Endodermal cell (in vitro differentiated cells): Measurements from ENCODE around the gene DHX30. TPM values are rescaled to one million over a fixed set of nuclear protein-coding genes. Genes with fewer than 3 reads are reported as not detected.

Experiments
- DNase-seq: peaks from one replicate; pipeline ENCODE4 v3.0.0-alpha.2; 2017
- H3K27ac ChIP-seq: 2 replicates; pipeline ENCODE4 v1.5.1; 2013; ENCODE audit warnings: mild to moderate bottlenecking, low read depth, low read length, moderate library complexity
- H3K27me3 ChIP-seq: 2 replicates; pipeline ENCODE4 v1.6.1; 2013; ENCODE audit warnings: mild to moderate bottlenecking, low read length, moderate library complexity; ENCODE audit not compliant: insufficient read depth, control insufficient read depth, poor library complexity, severe bottlenecking
- H3K36me3 ChIP-seq: 2 replicates; pipeline ENCODE4 v1.7.0; 2013; ENCODE audit warnings: mild to moderate bottlenecking, low read length, moderate library complexity; ENCODE audit not compliant: control insufficient read depth, insufficient read depth
- H3K4me1 ChIP-seq: one replicate; pipeline ENCODE4 v1.7.0; 2013; ENCODE audit warnings: low read length; ENCODE audit not compliant: control insufficient read depth, insufficient read depth
- H3K4me3 ChIP-seq: 2 replicates; pipeline ENCODE4 v1.5.1; 2013; ENCODE audit warnings: mild to moderate bottlenecking, low read length, moderate library complexity
- H3K9ac ChIP-seq: 2 replicates; pipeline ENCODE4 v1.6.1; 2013; ENCODE audit warnings: mild to moderate bottlenecking, low read length, moderate library complexity; ENCODE audit not compliant: poor library complexity, severe bottlenecking; ENCODE audit errors: extremely low read depth
- H3K9me3 ChIP-seq: 2 replicates; pipeline ENCODE4 v1.6.1; 2013; ENCODE audit warnings: mild to moderate bottlenecking, low read length, moderate library complexity; ENCODE audit not compliant: control insufficient read depth
- H3K27ac Mint-ChIP-seq: 2 replicates; pipeline ENCODE4 v1.8.0; 2020; ENCODE audit warnings: mixed read lengths
- H3K27me3 Mint-ChIP-seq: 2 replicates; pipeline ENCODE4 v1.8.0; 2021; ENCODE audit warnings: mild to moderate bottlenecking, mixed read lengths; ENCODE audit not compliant: insufficient read depth
- H3K36me3 Mint-ChIP-seq: 2 replicates; pipeline ENCODE4 v1.8.0; 2020; ENCODE audit warnings: low read depth, mixed read lengths
- H3K4me1 Mint-ChIP-seq: 2 replicates; pipeline ENCODE4 v1.8.0; 2020; ENCODE audit warnings: mixed read lengths
- H3K4me3 Mint-ChIP-seq: 2 replicates; pipeline ENCODE4 v1.8.0; 2020; ENCODE audit warnings: mild to moderate bottlenecking, moderate library complexity, mixed read lengths
- H3K9me3 Mint-ChIP-seq: 2 replicates; pipeline ENCODE4 v1.8.0; 2020; ENCODE audit warnings: mild to moderate bottlenecking, mixed read lengths
- CTCF ChIP-seq: fragments of 200-600 bp; sonication (generic); conservative IDR thresholded peaks from 2 replicates; pipeline ENCODE4 v1.5.0; 2021; ENCODE audit warnings: antibody characterized with exemption, mild to moderate bottlenecking
- WGBS, 2 experiments: methylation state at CpG; one replicate each; pipeline versions ENCODE4 v1.1.5 to v1.1.7; 2013; ENCODE audit warnings: missing lambda C conversion rate in 2 of 2, mixed read lengths in 1 of 2; ENCODE audit not compliant: insufficient coverage in 1 of 2, insufficient read length in 1 of 2; 5-methylcytosine and 5-hydroxymethylcytosine counted together
- total RNA-seq, 2 donors: library from RNA; stranded (reverse); fragmentation: NEBNext Ultra II Directional in 1 of 2; extraction: Animal tissue kit (Norgen Biotek cat#: 25700) in 1 of 2; gene quantifications; 2 replicates in 1 of 2; 3 replicates in 1 of 2; pipeline ENCODE4 v1.2.1, GENCODE V29; 2021

DHX30 gene
- total RNA-seq, 2 donors from 2014 or later: 104 to 113 TPM

- Histone ChIP-seq H3K27ac (no peak overlapping the region), H3K4me1 (peaks cover 13% of the 10 kb centered on the region), H3K9ac (no peak overlapping the region), H3K27me3 (no peaks in the 10 kb centered on the region), H3K9me3 (no peaks in the 10 kb centered on the region), H3K4me3 (no peak overlapping the region), H3K36me3 (peaks cover 96% of the 10 kb centered on the region)
- no peak for TF ChIP-seq CTCF
- Mint-ChIP-seq H3K27ac (no peak overlapping the region), H3K36me3 (peaks cover 81% of the 10 kb centered on the region), H3K9me3 (no peaks in the 10 kb centered on the region), H3K4me1 (peaks cover 27% of the 10 kb centered on the region), H3K4me3 (no peak overlapping the region), H3K27me3 (no peaks in the 10 kb centered on the region)
- DNase-seq: no peak
- 96% methylated on average over 29 to 37 of the region's 37 CpGs for WGBS, 2 experiments
Observed at GRCh38 chr3:47846186-47846879, 43.4 kb downstream of the DHX30 start.

- H3K9ac ChIP-seq: no peak overlapping the region
- no peaks in the 10 kb centered on the region for H3K9me3 Mint-ChIP-seq
- peak overlapping the region; percentile 56 for H3K27ac Mint-ChIP-seq
- no peaks in the 10 kb centered on the region for H3K27me3 Mint-ChIP-seq
- 96 to 97% methylated on average over 7 to 10 of the region's 10 CpGs for WGBS, 2 experiments
- peaks cover 96% of the 10 kb centered on the region for H3K36me3 ChIP-seq
- H3K27me3 ChIP-seq: no peaks in the 10 kb centered on the region
- peaks cover 76% of the 10 kb centered on the region for H3K36me3 Mint-ChIP-seq
- peaks cover 8% of the 10 kb centered on the region for H3K4me1 ChIP-seq
- H3K4me3 ChIP-seq: no peak overlapping the region
- TF ChIP-seq CTCF: no peak
- no peak for DNase-seq
- no peaks in the 10 kb centered on the region for H3K9me3 ChIP-seq
- H3K4me1 Mint-ChIP-seq: peaks cover 22% of the 10 kb centered on the region
- H3K4me3 Mint-ChIP-seq: no peak overlapping the region
- no peak overlapping the region for H3K27ac ChIP-seq
Observed at GRCh38 chr3:47846880-47847248, 43.9 kb downstream of the DHX30 start.

- Mint-ChIP-seq H3K4me3 (no peak overlapping the region), H3K9me3 (no peaks in the 10 kb centered on the region), H3K4me1 (peaks cover 18% of the 10 kb centered on the region), H3K36me3 (peaks cover 75% of the 10 kb centered on the region), H3K27ac (peak overlapping the region; percentile 56), H3K27me3 (no peaks in the 10 kb centered on the region)
- WGBS, 2 experiments: 93 to 95% methylated on average over 10 to 11 of the region's 11 CpGs
- peak; percentile 46 for TF ChIP-seq CTCF
- peak; percentile 81 for DNase-seq
- peaks cover 95% of the 10 kb centered on the region for H3K36me3 ChIP-seq
- H3K9me3 ChIP-seq: no peaks in the 10 kb centered on the region
- H3K27me3 ChIP-seq: no peaks in the 10 kb centered on the region
- no peak overlapping the region for H3K9ac ChIP-seq
- peaks cover 8% of the 10 kb centered on the region for H3K4me1 ChIP-seq
- H3K27ac ChIP-seq: no peak overlapping the region
- no peak overlapping the region for H3K4me3 ChIP-seq
Observed at GRCh38 chr3:47847260-47847659, 44.3 kb downstream of the DHX30 start.
